PC-3 (cell line): ENCODE measurements around the gene ARHGEF37. TPM values are rescaled to one million over a fixed set of nuclear protein-coding genes. Genes with fewer than 3 reads are reported as not detected.

Experiments used
- ATAC-seq: fragments of 200-7000 bp; cut with Tn5 transposase; 2 replicates; pipeline ENCODE4 v1.9.1; 2020; ENCODE audit warnings: mild to moderate bottlenecking, moderate library complexity
- BruUV-seq: library from RNA; stranded (reverse); fragments of 400-500 nt; replicated peaks from 2 replicates; lab custom pipeline; 2021; lab: Mats Ljungman, UMichigan
- CTCF ChIA-PET: fragments of 300-600 bp; sonication (Branson Sonifier 250); formaldehyde crosslinking; loops from one replicate; lab custom pipeline; 2022; ENCODE audit warnings: antibody characterized with exemption; lab: Charles Lee
- POLR2A ChIA-PET: fragments of 300-600 bp; sonication (Branson Sonifier 250); formaldehyde crosslinking; loops from one replicate; lab custom pipeline; 2022; ENCODE audit warnings: antibody characterized with exemption; ENCODE audit not compliant: unreplicated experiment; lab: Charles Lee
- DNase-seq: peaks from one replicate; pipeline ENCODE4 v3.0.0-alpha.2; 2015
- H2AFZ ChIP-seq: fragments of 300-600 bp; sonication (generic); 2 replicates; pipeline ENCODE4 v1.6.0; 2016; ENCODE audit warnings: antibody characterized with exemption, low read length
- H3F3A ChIP-seq: fragments of 300-600 bp; sonication (generic); one replicate; pipeline ENCODE4 v1.6.0; 2017; ENCODE audit warnings: antibody characterized with exemption, low read length, control low read depth, mild to moderate bottlenecking; ENCODE audit not compliant: unreplicated experiment
- H3K27ac ChIP-seq: fragments of 300-600 bp; sonication (generic); 2 replicates; pipeline ENCODE4 v1.5.1; 2016; ENCODE audit warnings: mild to moderate bottlenecking, low read length
- H3K27me3 ChIP-seq: fragments of 300-600 bp; sonication (generic); 2 replicates; pipeline ENCODE4 v1.6.1; 2016; ENCODE audit warnings: low read length, mixed read lengths
- H3K36me3 ChIP-seq: fragments of 300-600 bp; sonication (generic); 2 replicates; pipeline ENCODE4 v1.6.1; 2016; ENCODE audit warnings: low read depth, mixed run types, low read length, mixed read lengths
- H3K4me1 ChIP-seq: fragments of 300-600 bp; sonication (generic); 2 replicates; pipeline ENCODE4 v1.5.1; 2016; ENCODE audit warnings: low read length; ENCODE audit not compliant: insufficient read depth
- H3K4me2 ChIP-seq: fragments of 300-600 bp; sonication (generic); 2 replicates; pipeline ENCODE4 v1.6.0; 2016; ENCODE audit warnings: low read length
- H3K4me3 ChIP-seq: fragments of 300-600 bp; sonication (generic); 2 replicates; pipeline ENCODE4 v1.5.1; 2016; ENCODE audit warnings: mild to moderate bottlenecking, low read length, mixed read lengths
- H3K79me2 ChIP-seq: fragments of 300-600 bp; sonication (generic); 2 replicates; pipeline ENCODE4 v1.6.1; 2017; ENCODE audit warnings: low read length, mixed read lengths
- H3K9ac ChIP-seq: fragments of 300-600 bp; sonication (generic); 2 replicates; pipeline ENCODE4 v1.6.0; 2016; ENCODE audit warnings: mild to moderate bottlenecking, low read length
- H3K9me2 ChIP-seq: fragments of 300-600 bp; sonication (generic); replicated peaks from 2 replicates; pipeline ENCODE4 v1.6.1; 2016; ENCODE audit warnings: mixed run types, low read length, mixed read lengths
- H3K9me3 ChIP-seq: fragments of 300-600 bp; sonication (generic); 2 replicates; pipeline ENCODE4 v1.6.1; 2016; ENCODE audit warnings: low read length, mixed read lengths
- H4K20me1 ChIP-seq: fragments of 300-600 bp; sonication (generic); 2 replicates; pipeline ENCODE4 v1.6.1; 2016; ENCODE audit warnings: low read length, mixed read lengths
- CTCF ChIP-seq: fragments of 300-600 bp; sonication (generic); conservative IDR thresholded peaks from 2 replicates; pipeline ENCODE4 v1.5.1; 2017; ENCODE audit warnings: antibody characterized with exemption, low read depth, mild to moderate bottlenecking, low read length
- EZH2 ChIP-seq: fragments of 300-600 bp; sonication (generic); IDR thresholded peaks from one replicate; pipeline ENCODE4 v1.6.1; 2017; ENCODE audit warnings: antibody characterized with exemption, mild to moderate bottlenecking, low read length; ENCODE audit not compliant: unreplicated experiment
- EZH2phosphoT487 ChIP-seq: fragments of 300-600 bp; sonication (generic); IDR thresholded peaks from 2 replicates; pipeline ENCODE4 v1.6.1; 2018; ENCODE audit warnings: mild to moderate bottlenecking, antibody characterized with exemption, low read length, borderline replicate concordance
- intact Hi-C: fragments of 100-400 bp; cut with micrococcal nuclease; formaldehyde crosslinking; loops from 2 replicates; pipeline ENCODE4 v1.9.0; 2023
- total RNA-seq: library from RNA; depleted of rRNA; stranded (reverse); fragments of >200 nt; gene quantifications from 2 replicates; pipeline ENCODE4 v1.2.3, GENCODE V29; 2014

Gene ARHGEF37
- total RNA-seq, 1 experiment from 2014 or later = 6.5 TPM

- H3K4me3 ChIP-seq = no peak overlapping the region
- no peaks in the 10 kb centered on the region for H3K9me2 ChIP-seq
- no peaks in the 10 kb centered on the region for H3K79me2 ChIP-seq
- no peak overlapping the region for H3K4me2 ChIP-seq
- ChIA-PET POLR2A (no interaction called here), CTCF (interaction anchor here (0.5 kb wide), 1 partner anchor 92 kb away, joined by 4 read pairs; no protein-coding TSS in a partner anchor)
- H3K27me3 ChIP-seq = no peaks in the 10 kb centered on the region
- H3K36me3 ChIP-seq = no peaks in the 10 kb centered on the region
- no peaks in the 10 kb centered on the region for H4K20me1 ChIP-seq
- ATAC-seq (no peak), DNase-seq (no peak)
- TF ChIP-seq EZH2phosphoT487 = no peak
- no peak for TF ChIP-seq EZH2
- no peak for TF ChIP-seq CTCF
- intact Hi-C loops = no loop called here
- no peaks in the 10 kb centered on the region for H3K9me3 ChIP-seq
- H2AFZ ChIP-seq = no peak overlapping the region
- peaks cover 29% of the 10 kb centered on the region for H3K4me1 ChIP-seq
- H3K27ac ChIP-seq = no peak overlapping the region
- no TSS peak for BruUV-seq
- H3K9ac ChIP-seq = no peak overlapping the region
- no peaks in the 10 kb centered on the region for H3F3A ChIP-seq
Measured at GRCh38 chr5:149629421-149629820, 48.1 kb downstream of the ARHGEF37 start.

GRCh38 chr5:149630337-149630736, 49.0 kb downstream of the ARHGEF37 start:
- CTCF ChIA-PET = no interaction called here
- no peaks in the 10 kb centered on the region for H4K20me1 ChIP-seq
- intact Hi-C loops = no loop called here
- no peaks in the 10 kb centered on the region for H3K9me2 ChIP-seq
- no peaks in the 10 kb centered on the region for H3K27me3 ChIP-seq
- no peaks in the 10 kb centered on the region for H3K9me3 ChIP-seq
- no peaks in the 10 kb centered on the region for H3K79me2 ChIP-seq
- TF ChIP-seq CTCF (no peak), EZH2phosphoT487 (no peak), EZH2 (no peak)
- BruUV-seq = no TSS peak
- H3K4me2 ChIP-seq = no peak overlapping the region
- no peaks in the 10 kb centered on the region for H3K36me3 ChIP-seq
- H3F3A ChIP-seq = no peaks in the 10 kb centered on the region
- H3K27ac ChIP-seq = no peak overlapping the region
- H2AFZ ChIP-seq = no peak overlapping the region
- no peak overlapping the region for H3K4me3 ChIP-seq
- ATAC-seq = no peak
- no peak for DNase-seq
- H3K4me1 ChIP-seq = peaks cover 29% of the 10 kb centered on the region
- POLR2A ChIA-PET = no interaction called here
- no peak overlapping the region for H3K9ac ChIP-seq

- TF ChIP-seq EZH2 (no peak), CTCF (no peak), EZH2phosphoT487 (no peak)
- Histone ChIP-seq H3F3A (no peaks in the 10 kb centered on the region), H4K20me1 (no peaks in the 10 kb centered on the region), H3K9me2 (no peaks in the 10 kb centered on the region), H2AFZ (no peak overlapping the region), H3K27ac (peak overlapping the region; percentile 71), H3K9ac (peak overlapping the region; percentile 34), H3K27me3 (no peaks in the 10 kb centered on the region), H3K36me3 (no peaks in the 10 kb centered on the region), H3K4me2 (no peak overlapping the region), H3K4me1 (peaks cover 29% of the 10 kb centered on the region), H3K9me3 (no peaks in the 10 kb centered on the region), H3K4me3 (no peak overlapping the region), H3K79me2 (no peaks in the 10 kb centered on the region)
- CTCF ChIA-PET = no interaction called here
- intact Hi-C loops = no loop called here
- BruUV-seq = no TSS peak
- ATAC-seq (no peak), DNase-seq (no peak)
- POLR2A ChIA-PET = no interaction called here
Measured at GRCh38 chr5:149631506-149631905, 50.2 kb downstream of the ARHGEF37 start.
